GM12873 (cell line): ENCODE data around the gene CACNA1E.

ENCODE experiments used
- CTCF ChIP-seq: IDR thresholded peaks from 2 replicates; pipeline ENCODE4 v1.5.1; 2012; ENCODE audit warnings: low read depth, mild to moderate bottlenecking, moderate library complexity, low read length, control low read depth; ENCODE audit not compliant: insufficient read depth; ENCODE audit errors: missing control alignments

Gene CACNA1E

DNA sequence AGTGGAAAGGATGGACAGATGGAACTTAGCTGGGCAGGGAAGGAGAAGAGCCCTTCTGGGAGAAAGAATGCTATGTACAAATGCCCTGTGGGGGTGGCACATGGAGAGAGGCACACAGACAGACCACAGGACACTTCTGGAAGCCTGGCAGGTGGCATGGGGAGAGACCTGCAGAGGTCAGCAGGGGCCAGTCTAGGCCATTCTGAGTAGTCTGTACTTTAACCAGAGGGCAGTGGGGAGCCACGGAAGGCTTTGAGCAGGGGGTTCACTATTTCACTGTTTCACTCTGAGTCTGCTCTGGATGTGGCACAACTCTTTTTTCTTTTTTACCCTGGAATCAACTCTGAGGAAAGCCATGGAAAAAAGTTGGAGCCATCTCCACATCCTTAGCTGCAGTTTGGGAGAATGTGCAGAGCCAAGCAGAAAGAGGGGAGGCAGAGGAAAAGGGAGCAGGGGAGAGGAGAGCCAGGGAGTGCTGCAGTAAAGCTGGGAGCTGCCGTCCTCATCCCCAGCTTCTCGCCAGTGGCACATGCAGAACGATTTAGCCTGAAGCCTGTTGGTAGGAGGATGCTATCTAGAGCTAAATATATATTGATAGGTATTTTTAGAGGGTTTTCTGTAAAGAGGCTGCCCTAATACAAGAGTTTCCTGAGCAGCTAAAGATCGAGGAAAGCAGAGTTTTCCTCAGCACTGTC lies 34.0 kb downstream of the CACNA1E start:
- no peak for TF ChIP-seq CTCF

DNA sequence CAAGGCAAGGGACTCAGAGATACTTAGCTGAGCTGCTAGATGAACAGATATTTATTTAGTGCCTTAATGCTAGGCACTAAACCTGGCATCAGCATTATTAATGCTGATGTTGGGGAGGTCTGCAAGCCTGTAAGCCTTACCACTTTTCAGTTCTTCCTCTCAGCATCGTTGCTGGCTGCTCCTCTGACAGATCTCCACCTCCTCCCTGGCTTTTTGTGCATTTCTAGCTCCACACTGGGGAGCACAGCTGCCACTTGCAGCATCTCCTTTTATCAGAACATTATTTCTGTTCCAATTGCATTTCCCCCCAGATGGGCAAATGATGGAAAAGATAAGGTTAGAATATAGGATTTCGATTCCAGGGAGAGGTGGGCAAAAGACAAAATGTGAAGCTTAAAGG lies 34.8 kb downstream of the CACNA1E start:
- TF ChIP-seq CTCF, result no peak

DNA sequence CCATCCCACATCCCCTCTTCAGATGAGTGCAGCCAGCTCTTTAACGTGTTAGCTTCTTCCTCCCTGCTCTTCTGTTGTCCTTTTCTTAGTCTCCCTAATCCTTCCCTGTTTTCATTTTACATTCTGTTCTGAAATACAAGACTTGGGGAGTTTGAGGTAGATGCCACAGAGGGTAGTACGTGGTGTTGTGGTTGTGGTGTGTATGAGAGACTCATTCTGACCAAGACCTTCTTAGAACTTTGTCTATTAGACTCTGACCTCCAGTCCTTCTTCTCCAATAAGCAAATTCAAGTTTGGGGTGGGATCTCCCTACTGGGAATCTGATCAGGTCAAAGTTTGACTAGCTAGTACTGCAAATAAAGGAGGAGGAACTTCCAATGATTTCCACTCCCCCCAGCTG lies 39.5 kb downstream of the CACNA1E start:
- TF ChIP-seq CTCF, result no peak

GRCh38 chr1:181525104-181525721 lies 41.9 kb downstream of the CACNA1E start:
- no peak for TF ChIP-seq CTCF

GRCh38 chr1:181531441-181531840 lies 48.1 kb downstream of the CACNA1E start:
- TF ChIP-seq CTCF, result no peak

DNA sequence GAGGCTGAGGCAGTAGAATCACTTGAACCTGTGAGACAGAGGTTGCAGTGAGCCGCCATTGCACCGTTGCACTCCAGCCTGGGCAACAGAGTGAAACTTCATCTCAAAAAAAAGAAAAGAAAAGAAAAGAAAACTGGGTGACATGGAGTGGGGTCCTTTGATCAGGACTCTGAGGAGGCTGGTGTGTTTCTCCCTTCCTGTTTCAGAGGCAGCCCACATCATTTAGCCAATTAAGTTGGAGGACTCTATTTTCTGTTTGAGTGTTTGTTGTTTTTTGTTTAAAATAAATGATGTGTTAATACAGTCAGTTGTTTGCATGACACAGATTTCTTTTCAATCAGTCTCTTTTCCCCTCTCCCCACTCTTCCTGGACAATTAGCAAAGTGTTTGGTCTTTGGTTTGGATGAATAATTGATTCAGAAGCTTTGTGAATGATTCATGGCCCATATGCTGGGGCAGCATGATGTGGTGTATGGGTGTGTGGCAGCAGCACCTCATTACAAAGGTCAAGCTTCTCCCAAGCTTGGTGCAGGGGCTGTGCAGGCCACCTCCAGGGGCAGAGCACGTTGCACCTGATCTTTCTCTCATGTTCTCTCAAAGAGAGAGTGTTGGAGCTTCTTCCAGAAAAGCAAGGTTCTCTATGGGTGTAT lies 48.8 kb downstream of the CACNA1E start:
- TF ChIP-seq CTCF, result no peak

GRCh38 chr1:181538836-181539235 lies 55.5 kb downstream of the CACNA1E start:
- TF ChIP-seq CTCF, result no peak
